Tibial artery (tissue), 4 donors: Measurements from ENCODE around the gene GALNT2.
A peak's percentile ranks its signal among the peaks of the same experiment; 100 is the strongest.

Experiments used
- DNase-seq, 2 donors: peaks; one replicate each; pipeline ENCODE4 v3.0.0-alpha.2; 2019
- H3K27ac ChIP-seq, 2 donors: fragments of 200-600 bp; sonication (generic) in 1 of 2; 1 replicate in 1 of 2; 2 replicates in 1 of 2; pipeline ENCODE4 v1.5.1; 2018 to 2019; ENCODE audit warnings: mild to moderate bottlenecking in 1 of 2
- H3K27me3 ChIP-seq, 2 donors: fragments of 200-600 bp; sonication (generic) in 1 of 2; one replicate each; pipeline versions ENCODE4 v1.5.1 to v1.6.0; 2016 to 2019
- H3K36me3 ChIP-seq, 3 donors: fragments of 200-600 bp; sonication (generic) in 2 of 3; one replicate each; pipeline ENCODE4 v1.5.1; 2016 to 2019; ENCODE audit warnings: mild to moderate bottlenecking in 2 of 3
- H3K4me1 ChIP-seq, 4 donors: fragments of 200-600 bp; sonication (generic) in 2 of 4; 1 replicate in 3 of 4; 2 replicates in 1 of 4; pipeline ENCODE4 v1.5.1; 2016 to 2019
- H3K4me3 ChIP-seq, 2 donors: fragments of 200-600 bp; sonication (generic) in 1 of 2; 1 replicate in 1 of 2; 2 replicates in 1 of 2; pipeline ENCODE4 v1.5.1; 2018 to 2019; ENCODE audit warnings: mild to moderate bottlenecking in 2 of 2
- H3K9me3 ChIP-seq, 3 donors: fragments of 200-600 bp; sonication (generic) in 1 of 3; one replicate each; pipeline ENCODE4 v1.5.1; 2016 to 2019
- CTCF ChIP-seq, 2 experiments: fragments of 200-600 bp in 1 of 2; fragments of 450-650 bp in 1 of 2; IDR thresholded peaks; one replicate each; pipeline ENCODE4 v1.5.1; 2017 to 2019; ENCODE audit warnings: antibody characterized with exemption in 2 of 2, mild to moderate bottlenecking in 1 of 2, moderate library complexity in 1 of 2
- intact Hi-C: fragments of 100-400 bp; cut with DNase I; formaldehyde crosslinking; loops from one replicate; pipeline ENCODE4 v1.15.0; 2023; ENCODE audit warnings: low total_unique reads

Gene GALNT2

DNA sequence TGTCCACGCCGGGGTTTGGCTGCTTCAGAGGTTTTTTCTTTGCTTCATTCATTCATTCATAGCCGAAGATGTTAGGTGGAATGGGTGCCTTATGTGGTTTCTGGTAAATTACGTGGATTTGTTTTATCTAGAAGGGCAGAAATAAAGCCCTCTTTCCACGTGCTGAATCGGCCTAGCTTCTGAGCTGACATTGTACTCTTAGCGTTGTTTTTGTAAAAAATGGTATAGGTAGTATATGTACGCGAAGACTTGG is 1.5 kb downstream of the GALNT2 start:
- H3K9me3 ChIP-seq, result no peaks in the 10 kb centered on the region
- H3K4me3 ChIP-seq, result peak overlapping the region; percentile 79
- H3K4me1 ChIP-seq, result peaks cover 0 to 60% (median 36%) of the 10 kb centered on the region in 4 donors
- no peaks in the 10 kb centered on the region for H3K36me3 ChIP-seq
- no peak for DNase-seq
- intact Hi-C loops, result loop anchor here (5.0 to 10.0 kb wide), 2 partner anchors 56 to 199 kb away; no protein-coding TSS in a partner anchor
- no peak for TF ChIP-seq CTCF (IDR thresholded peaks at IDR 0.05)
- no peaks in the 10 kb centered on the region for H3K27me3 ChIP-seq
- peak overlapping the region; percentile 87 to 97 for H3K27ac ChIP-seq

DNA sequence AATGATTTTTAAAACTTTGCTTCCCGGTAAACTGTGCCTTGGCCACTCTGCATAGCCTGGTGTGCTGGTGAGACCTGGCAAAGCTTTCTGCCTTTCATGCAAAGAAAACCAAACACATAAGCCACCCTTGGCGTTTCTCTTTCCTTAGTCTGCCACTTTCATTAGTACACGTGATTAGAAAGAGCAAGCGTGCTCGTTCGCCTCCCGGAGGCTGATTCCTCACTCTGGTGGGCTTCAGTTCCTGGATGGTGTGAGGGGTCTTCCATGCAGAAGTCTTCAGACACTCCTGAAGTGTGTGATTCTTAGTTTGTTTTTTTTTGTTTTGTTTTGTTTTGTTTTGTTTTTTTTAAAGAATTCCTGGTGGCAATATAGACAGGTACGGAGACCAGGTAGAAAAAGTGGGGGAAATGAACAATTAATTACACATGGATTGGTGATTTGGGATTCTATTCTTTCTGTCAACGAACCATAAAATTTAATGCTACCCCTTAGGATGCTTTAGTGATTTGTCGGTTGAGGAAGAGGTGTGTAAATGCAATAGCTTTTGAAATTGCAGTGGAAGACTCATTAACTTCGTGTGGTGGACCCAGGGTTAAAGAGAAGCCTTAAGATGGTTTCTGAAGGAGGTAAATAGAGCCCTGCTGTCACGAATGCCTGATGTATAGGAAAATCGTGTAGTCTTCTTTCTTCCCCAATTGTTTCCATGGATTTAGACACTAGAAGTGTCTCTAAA is 2.1 kb downstream of the GALNT2 start:
- Histone ChIP-seq H3K36me3 (no peaks in the 10 kb centered on the region), H3K27ac (peak overlapping the region in 1 of 2 donors; percentile 87), H3K9me3 (no peaks in the 10 kb centered on the region), H3K4me3 (peak overlapping the region; percentile 79), H3K27me3 (no peaks in the 10 kb centered on the region), H3K4me1 (peaks cover 0 to 66% (median 41%) of the 10 kb centered on the region in 4 donors)
- DNase-seq, result no peak
- TF ChIP-seq CTCF (IDR thresholded peaks at IDR 0.05), result no peak
- intact Hi-C loops, result loop anchor here (5.0 to 10.0 kb wide), 2 partner anchors 56 to 198 kb away; no protein-coding TSS in a partner anchor

GRCh38 chr1:230069796-230070195 is 2.8 kb downstream of the GALNT2 start:
- no peaks in the 10 kb centered on the region for H3K9me3 ChIP-seq
- peaks cover 0 to 73% (median 48%) of the 10 kb centered on the region in 4 donors for H3K4me1 ChIP-seq
- TF ChIP-seq CTCF (IDR thresholded peaks at IDR 0.05), result no peak
- peak overlapping the region in 1 of 2 donors; percentile 11 for H3K27ac ChIP-seq
- intact Hi-C loops, result loop anchor here (5.0 to 10.0 kb wide), 3 partner anchors 55 to 405 kb away; no protein-coding TSS in a partner anchor
- H3K36me3 ChIP-seq, result no peaks in the 10 kb centered on the region
- no peaks in the 10 kb centered on the region for H3K27me3 ChIP-seq
- peak overlapping the region; percentile 79 for H3K4me3 ChIP-seq
- DNase-seq, result no peak

GRCh38 chr1:230070321-230071208 is 3.5 kb downstream of the GALNT2 start:
- no peak for TF ChIP-seq CTCF (IDR thresholded peaks at IDR 0.05)
- H3K4me1 ChIP-seq, result peaks cover 0 to 81% (median 51%) of the 10 kb centered on the region in 4 donors

DNA sequence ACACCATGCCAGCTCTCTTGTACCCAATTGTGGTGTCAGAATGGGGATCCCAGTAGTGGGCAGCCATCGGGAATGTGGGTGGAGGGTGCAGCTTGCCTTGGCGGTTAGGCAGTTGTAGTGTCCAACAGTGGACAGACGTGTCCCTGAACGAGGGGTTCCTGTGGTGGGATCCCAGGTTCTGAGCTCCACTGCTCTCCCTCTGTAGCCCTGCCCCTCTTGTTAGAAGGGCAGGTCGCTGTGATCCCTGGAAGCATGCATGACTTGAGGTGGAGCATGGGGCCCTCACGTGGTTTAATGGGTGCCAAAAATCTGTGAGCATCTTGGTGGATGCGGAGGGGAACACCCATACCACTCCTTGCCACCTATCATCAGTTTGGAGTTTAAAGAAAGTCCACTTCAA is 4.3 kb downstream of the GALNT2 start:
- no peak overlapping the region for H3K27ac ChIP-seq
- DNase-seq, result no peak
- H3K4me3 ChIP-seq, result no peak overlapping the region
- intact Hi-C loops, result loop anchor here (10.0 kb wide), 1 partner anchor 407 kb away; no protein-coding TSS in a partner anchor
- H3K9me3 ChIP-seq, result no peaks in the 10 kb centered on the region
- H3K36me3 ChIP-seq, result no peaks in the 10 kb centered on the region
- TF ChIP-seq CTCF (IDR thresholded peaks at IDR 0.05), result no peak
- H3K27me3 ChIP-seq, result no peaks in the 10 kb centered on the region
- peaks cover 0 to 76% (median 48%) of the 10 kb centered on the region in 4 donors for H3K4me1 ChIP-seq

More at GRCh38 chr1:230070321-230071208, 3.5 kb downstream of the GALNT2 start:
- intact Hi-C loops, result loop anchor here (10.0 kb wide), 1 partner anchor 406 kb away; no protein-coding TSS in a partner anchor
- no peaks in the 10 kb centered on the region for H3K27me3 ChIP-seq
- no peaks in the 10 kb centered on the region for H3K9me3 ChIP-seq
- no peaks in the 10 kb centered on the region for H3K36me3 ChIP-seq
- DNase-seq, result no peak
- peak overlapping the region in 1 of 2 donors; percentile 79 for H3K4me3 ChIP-seq
- H3K27ac ChIP-seq, result peak overlapping the region in 1 of 2 donors; percentile 11
